SK-N-SH treated with all-trans-retinoic acid at 6 μM for 48 hours (cell line): ENCODE measurements around the gene MNT.
"Not testable (repeated sequence)": the region's sequence is repeated elsewhere in the genome, so short reads cannot be mapped to it uniquely, and the experiment has no call there.

Experiments
- ATAC-seq: fragments of 200-7000 bp; cut with Tn5 transposase; 3 replicates; pipeline ENCODE4 v1.9.1; 2020; ENCODE audit warnings: mild to moderate bottlenecking, moderate library complexity
- BACH2 ChIP-seq: fragments of 250-450 bp; sonication (Bioruptor Pico); IDR thresholded peaks from 2 replicates; pipeline ENCODE4 v1.9.0; 2021; ENCODE audit warnings: mild to moderate bottlenecking, borderline replicate concordance
- CSDC2 ChIP-seq: fragments of 250-450 bp; sonication (Bioruptor Pico); IDR thresholded peaks from 2 replicates; pipeline ENCODE4 v1.5.0; 2020; ENCODE audit warnings: mild to moderate bottlenecking, moderate library complexity
- GLIS3 ChIP-seq: fragments of 250-450 bp; sonication (Bioruptor Pico); IDR thresholded peaks from 2 replicates; pipeline ENCODE4 v1.5.0; 2020; ENCODE audit warnings: mild to moderate bottlenecking, moderate library complexity
- ISL1 ChIP-seq: fragments of 250-450 bp; sonication (Bioruptor Pico); IDR thresholded peaks from 2 replicates; pipeline ENCODE4 v2.1.2; 2022; ENCODE audit warnings: mild to moderate bottlenecking, moderate library complexity
- OSR1 ChIP-seq: fragments of 250-450 bp; sonication (Bioruptor Pico); IDR thresholded peaks from 2 replicates; pipeline ENCODE4 v1.8.0; 2022; ENCODE audit warnings: moderate library complexity, mild to moderate bottlenecking, inconsistent platforms
- PPARA ChIP-seq: fragments of 250-450 bp; sonication (Bioruptor Pico); IDR thresholded peaks from 2 replicates; pipeline ENCODE4 v1.5.0; 2020; ENCODE audit warnings: mild to moderate bottlenecking, borderline replicate concordance
- RARB ChIP-seq: fragments of 250-450 bp; sonication (Bioruptor Pico); IDR thresholded peaks from 2 replicates; pipeline ENCODE4 v1.8.0; 2021; ENCODE audit warnings: mild to moderate bottlenecking, moderate library complexity
- SNAI2 ChIP-seq: fragments of 250-450 bp; sonication (Bioruptor Pico); IDR thresholded peaks from 2 replicates; pipeline ENCODE4 v1.5.0; 2020; ENCODE audit warnings: mild to moderate bottlenecking, moderate library complexity
- TCF4 ChIP-seq: fragments of 250-450 bp; sonication (Bioruptor Pico); IDR thresholded peaks from 2 replicates; pipeline ENCODE4 v1.8.0; 2021; ENCODE audit warnings: mild to moderate bottlenecking, moderate library complexity, borderline replicate concordance
- TOX ChIP-seq: fragments of 250-450 bp; sonication (Bioruptor Pico); IDR thresholded peaks from 2 replicates; pipeline ENCODE4 v1.8.0; 2021; ENCODE audit warnings: mild to moderate bottlenecking, moderate library complexity, borderline replicate concordance
- ZFP3 ChIP-seq: fragments of 250-450 bp; sonication (Bioruptor Pico); IDR thresholded peaks from 2 replicates; pipeline ENCODE4 v1.5.0; 2020; ENCODE audit warnings: mild to moderate bottlenecking, moderate library complexity
- ZFP30 ChIP-seq: fragments of 450-650 bp; formaldehyde crosslinking; IDR thresholded peaks from 2 replicates; pipeline ENCODE4 v1.5.0; 2022; ENCODE audit warnings: mild to moderate bottlenecking, moderate library complexity
- ZNF565 ChIP-seq: fragments of 450-650 bp; formaldehyde crosslinking; conservative IDR thresholded peaks from 2 replicates; pipeline ENCODE4 v1.5.0; 2020; ENCODE audit warnings: low read depth, mild to moderate bottlenecking, moderate library complexity
- ZNF70 ChIP-seq: fragments of 450-650 bp; formaldehyde crosslinking; IDR thresholded peaks from 2 replicates; pipeline ENCODE4 v1.5.0; 2020; ENCODE audit warnings: mild to moderate bottlenecking, moderate library complexity
- ZNF8 ChIP-seq: fragments of 450-650 bp; formaldehyde crosslinking; IDR thresholded peaks from 2 replicates; pipeline ENCODE4 v1.5.0; 2020; ENCODE audit warnings: mild to moderate bottlenecking, moderate library complexity
- TF ChIP-seq, protein P1 (sequence below): fragments of 250-450 bp; sonication (Bioruptor Pico); IDR thresholded peaks from 2 replicates; pipeline ENCODE4 v1.5.0; 2020; ENCODE audit warnings: mild to moderate bottlenecking, moderate library complexity
- TF ChIP-seq, protein P2 (sequence below): fragments of 250-450 bp; sonication (Bioruptor Pico); IDR thresholded peaks from 2 replicates; pipeline ENCODE4 v1.5.1; 2020; ENCODE audit warnings: low read depth, mild to moderate bottlenecking, moderate library complexity
- TF ChIP-seq, protein P3 (sequence below): fragments of 250-450 bp; sonication (Bioruptor Pico); IDR thresholded peaks from 2 replicates; pipeline ENCODE4 v1.8.0; 2021; ENCODE audit warnings: low read depth, mild to moderate bottlenecking, moderate library complexity, borderline replicate concordance

The MNT gene

DNA sequence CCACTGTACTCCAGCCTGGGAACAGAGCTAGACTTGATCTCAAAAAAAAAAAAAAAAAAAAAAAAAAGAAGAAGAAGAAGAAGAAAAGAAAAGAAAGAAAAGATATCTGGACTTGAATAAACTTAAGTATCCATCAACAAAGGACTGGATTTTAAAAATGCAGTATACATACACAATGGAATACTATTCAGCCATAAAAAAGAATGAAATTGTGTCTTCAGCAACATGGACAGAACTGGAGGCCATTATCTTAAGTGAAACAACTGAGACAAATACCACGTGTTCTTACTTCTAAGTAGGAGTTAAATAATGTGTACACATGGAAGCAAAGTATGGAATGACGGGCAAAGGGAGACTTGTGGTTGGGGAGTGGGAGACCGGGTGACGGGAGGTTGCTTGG lies 40.1 kb upstream of the MNT start (continued):
- TF ChIP-seq, protein P1, sequence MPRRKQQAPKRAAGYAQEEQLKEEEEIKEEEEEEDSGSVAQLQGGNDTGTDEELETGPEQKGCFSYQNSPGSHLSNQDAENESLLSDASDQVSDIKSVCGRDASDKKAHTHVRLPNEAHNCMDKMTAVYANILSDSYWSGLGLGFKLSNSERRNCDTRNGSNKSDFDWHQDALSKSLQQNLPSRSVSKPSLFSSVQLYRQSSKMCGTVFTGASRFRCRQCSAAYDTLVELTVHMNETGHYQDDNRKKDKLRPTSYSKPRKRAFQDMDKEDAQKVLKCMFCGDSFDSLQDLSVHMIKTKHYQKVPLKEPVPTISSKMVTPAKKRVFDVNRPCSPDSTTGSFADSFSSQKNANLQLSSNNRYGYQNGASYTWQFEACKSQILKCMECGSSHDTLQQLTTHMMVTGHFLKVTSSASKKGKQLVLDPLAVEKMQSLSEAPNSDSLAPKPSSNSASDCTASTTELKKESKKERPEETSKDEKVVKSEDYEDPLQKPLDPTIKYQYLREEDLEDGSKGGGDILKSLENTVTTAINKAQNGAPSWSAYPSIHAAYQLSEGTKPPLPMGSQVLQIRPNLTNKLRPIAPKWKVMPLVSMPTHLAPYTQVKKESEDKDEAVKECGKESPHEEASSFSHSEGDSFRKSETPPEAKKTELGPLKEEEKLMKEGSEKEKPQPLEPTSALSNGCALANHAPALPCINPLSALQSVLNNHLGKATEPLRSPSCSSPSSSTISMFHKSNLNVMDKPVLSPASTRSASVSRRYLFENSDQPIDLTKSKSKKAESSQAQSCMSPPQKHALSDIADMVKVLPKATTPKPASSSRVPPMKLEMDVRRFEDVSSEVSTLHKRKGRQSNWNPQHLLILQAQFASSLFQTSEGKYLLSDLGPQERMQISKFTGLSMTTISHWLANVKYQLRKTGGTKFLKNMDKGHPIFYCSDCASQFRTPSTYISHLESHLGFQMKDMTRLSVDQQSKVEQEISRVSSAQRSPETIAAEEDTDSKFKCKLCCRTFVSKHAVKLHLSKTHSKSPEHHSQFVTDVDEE (CRISPR knock-in tag), result no peak
- TF ChIP-seq BACH2 (CRISPR knock-in tag), result no peak
- no peak for TF ChIP-seq OSR1 (CRISPR knock-in tag)
- no peak for TF ChIP-seq TCF4

DNA sequence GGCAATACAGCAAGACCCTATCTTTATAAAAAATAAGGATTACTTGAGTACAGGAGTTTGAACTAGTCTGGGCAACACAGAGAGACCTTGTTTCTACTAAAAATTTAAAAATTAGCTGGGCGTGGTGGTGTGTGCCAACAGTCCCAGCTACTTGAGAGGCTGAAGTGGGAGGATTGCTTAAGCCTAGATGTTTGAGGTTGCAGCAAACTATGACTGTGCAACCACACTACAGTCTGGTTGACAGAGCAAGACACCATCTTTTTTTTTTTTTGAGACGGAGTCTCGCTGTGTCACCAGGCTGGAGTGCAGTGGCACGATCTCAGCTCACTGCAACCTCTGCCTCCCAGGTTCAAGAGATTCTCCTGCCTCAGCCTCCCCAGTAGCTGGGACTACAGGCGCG lies 39.1 kb upstream of the MNT start:
- not testable (repeated sequence) for ATAC-seq

DNA sequence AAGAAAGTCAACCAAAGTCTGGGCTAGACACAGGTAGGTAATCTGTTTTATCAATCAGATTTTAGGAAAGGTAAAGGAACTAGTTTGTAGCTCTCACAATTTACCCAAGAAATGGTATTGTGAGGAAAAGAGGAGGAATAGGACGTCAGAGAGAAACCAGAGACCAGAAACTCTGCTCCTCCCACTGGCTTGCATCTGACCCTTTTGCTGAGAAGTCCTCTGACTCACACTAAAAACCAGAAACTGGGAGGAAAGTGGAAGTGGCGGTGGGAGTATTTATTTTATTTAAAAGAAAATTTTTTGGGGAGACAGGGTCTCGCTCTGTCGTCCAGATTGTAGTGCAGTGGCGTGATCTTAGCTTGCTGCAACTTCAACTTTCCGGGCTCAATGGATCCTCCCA lies 38.0 kb upstream of the MNT start:
- TF ChIP-seq ZNF70 (no peak), ISL1 (CRISPR knock-in tag) (no peak), ZFP3 (CRISPR knock-in tag) (no peak), PPARA (CRISPR knock-in tag) (no peak), BACH2 (CRISPR knock-in tag) (no peak), SNAI2 (CRISPR knock-in tag) (no peak), GLIS3 (no peak), ZFP30 (CRISPR knock-in tag) (no peak), TOX (CRISPR knock-in tag) (no peak), TCF4 (no peak), ZNF565 (no peak)
- TF ChIP-seq, protein P2, sequence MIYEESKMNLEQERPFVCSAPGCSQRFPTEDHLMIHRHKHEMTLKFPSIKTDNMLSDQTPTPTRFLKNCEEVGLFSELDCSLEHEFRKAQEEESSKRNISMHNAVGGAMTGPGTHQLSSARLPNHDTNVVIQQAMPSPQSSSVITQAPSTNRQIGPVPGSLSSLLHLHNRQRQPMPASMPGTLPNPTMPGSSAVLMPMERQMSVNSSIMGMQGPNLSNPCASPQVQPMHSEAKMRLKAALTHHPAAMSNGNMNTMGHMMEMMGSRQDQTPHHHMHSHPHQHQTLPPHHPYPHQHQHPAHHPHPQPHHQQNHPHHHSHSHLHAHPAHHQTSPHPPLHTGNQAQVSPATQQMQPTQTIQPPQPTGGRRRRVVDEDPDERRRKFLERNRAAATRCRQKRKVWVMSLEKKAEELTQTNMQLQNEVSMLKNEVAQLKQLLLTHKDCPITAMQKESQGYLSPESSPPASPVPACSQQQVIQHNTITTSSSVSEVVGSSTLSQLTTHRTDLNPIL, result no peak
- TF ChIP-seq, protein P1 (CRISPR knock-in tag), result no peak
- TF ChIP-seq, all 23 proteins: peak for 0
- ATAC-seq, result peak; percentile 57

DNA sequence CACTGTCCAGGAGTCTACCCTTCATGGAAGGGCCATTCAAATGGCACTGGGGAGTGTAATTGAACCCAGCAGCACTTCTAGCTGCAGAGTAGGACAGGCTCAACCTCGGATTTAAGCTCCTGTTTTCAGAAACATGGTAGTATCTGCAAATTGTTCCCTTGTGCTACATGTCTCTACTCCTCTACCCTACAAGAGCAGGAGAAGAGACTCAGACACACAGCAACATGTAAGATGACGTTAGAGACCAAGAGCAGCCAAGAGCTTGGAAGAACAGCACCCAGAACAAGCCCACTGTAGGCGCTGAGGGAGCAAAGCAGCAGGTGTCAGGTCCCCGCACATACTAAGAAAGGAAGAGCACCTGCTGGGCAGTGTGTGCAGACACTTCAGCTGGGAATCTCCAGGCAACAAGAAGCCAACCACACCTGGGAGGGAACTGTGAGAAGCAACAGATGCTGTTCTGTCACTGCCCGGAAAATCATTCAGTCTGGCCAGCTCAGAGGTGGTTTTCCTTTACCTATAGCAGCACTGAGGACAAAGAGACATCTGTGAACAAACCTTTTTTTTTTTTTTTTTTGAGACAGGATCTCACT lies 35.6 kb upstream of the MNT start:
- no peak for ATAC-seq
- TF ChIP-seq PPARA (CRISPR knock-in tag) (no peak), ZNF70 (no peak), ZNF8 (CRISPR knock-in tag) (no peak)

DNA sequence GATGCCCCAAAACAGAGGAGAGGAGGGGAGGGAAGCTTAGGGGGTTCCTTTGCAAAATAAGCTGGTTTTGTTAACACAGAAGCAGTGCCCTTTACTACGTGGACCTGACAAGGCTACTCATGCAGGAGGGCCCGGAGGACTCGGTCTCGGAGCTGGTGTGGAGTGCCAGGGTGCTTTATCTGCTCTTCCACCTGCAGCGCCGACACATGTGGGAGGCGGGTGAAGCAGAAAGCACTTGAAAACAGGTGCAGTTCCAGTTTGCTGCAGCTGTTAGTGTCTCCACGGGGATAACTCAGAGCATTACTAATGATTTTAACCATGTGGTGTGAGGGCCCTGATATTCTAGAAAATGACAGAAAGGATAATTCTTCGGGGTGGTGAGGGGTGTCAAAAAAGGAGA lies 35.0 kb upstream of the MNT start:
- no peak for ATAC-seq
- TF ChIP-seq TCF4 (no peak), ISL1 (CRISPR knock-in tag) (no peak), ZNF8 (CRISPR knock-in tag) (no peak), ZNF565 (no peak), TOX (CRISPR knock-in tag) (no peak), CSDC2 (no peak), RARB (CRISPR knock-in tag) (no peak), PPARA (CRISPR knock-in tag) (no peak), OSR1 (CRISPR knock-in tag) (no peak), GLIS3 (no peak)
- TF ChIP-seq, protein P3, sequence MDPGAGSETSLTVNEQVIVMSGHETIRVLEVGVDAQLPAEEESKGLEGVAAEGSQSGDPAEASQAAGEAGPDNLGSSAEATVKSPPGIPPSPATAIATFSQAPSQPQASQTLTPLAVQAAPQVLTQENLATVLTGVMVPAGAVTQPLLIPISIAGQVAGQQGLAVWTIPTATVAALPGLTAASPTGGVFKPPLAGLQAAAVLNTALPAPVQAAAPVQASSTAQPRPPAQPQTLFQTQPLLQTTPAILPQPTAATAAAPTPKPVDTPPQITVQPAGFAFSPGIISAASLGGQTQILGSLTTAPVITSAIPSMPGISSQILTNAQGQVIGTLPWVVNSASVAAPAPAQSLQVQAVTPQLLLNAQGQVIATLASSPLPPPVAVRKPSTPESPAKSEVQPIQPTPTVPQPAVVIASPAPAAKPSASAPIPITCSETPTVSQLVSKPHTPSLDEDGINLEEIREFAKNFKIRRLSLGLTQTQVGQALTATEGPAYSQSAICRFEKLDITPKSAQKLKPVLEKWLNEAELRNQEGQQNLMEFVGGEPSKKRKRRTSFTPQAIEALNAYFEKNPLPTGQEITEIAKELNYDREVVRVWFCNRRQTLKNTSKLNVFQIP (CRISPR knock-in tag), result no peak
- TF ChIP-seq, protein P2, result no peak
